Purkinje cell (primary cell): ENCODE data around the gene HMG20B. TPM values are rescaled to one million over a fixed set of nuclear protein-coding genes. Genes with fewer than 3 reads are reported as not detected.

Source experiments
- polyA plus RNA-seq: library from polyadenylated mRNA; unstranded; fragments of >200 nt; fragmentation: Nextera tagmentation; gene quantifications from 2 replicates; pipeline ENCODE4 v1.2.1, GENCODE V29; 2014

Gene HMG20B
- 0.35 and 1.9 TPM in 2 replicates for polyA plus RNA-seq

GRCh38 chr19:3572855-3573161 is at the start of gene HMG20B:
Gene HMG20B, plus strand, starts transcription at chr19:3572944. Its CDS starts 366 bp downstream, at chr19:3573310.

DNA sequence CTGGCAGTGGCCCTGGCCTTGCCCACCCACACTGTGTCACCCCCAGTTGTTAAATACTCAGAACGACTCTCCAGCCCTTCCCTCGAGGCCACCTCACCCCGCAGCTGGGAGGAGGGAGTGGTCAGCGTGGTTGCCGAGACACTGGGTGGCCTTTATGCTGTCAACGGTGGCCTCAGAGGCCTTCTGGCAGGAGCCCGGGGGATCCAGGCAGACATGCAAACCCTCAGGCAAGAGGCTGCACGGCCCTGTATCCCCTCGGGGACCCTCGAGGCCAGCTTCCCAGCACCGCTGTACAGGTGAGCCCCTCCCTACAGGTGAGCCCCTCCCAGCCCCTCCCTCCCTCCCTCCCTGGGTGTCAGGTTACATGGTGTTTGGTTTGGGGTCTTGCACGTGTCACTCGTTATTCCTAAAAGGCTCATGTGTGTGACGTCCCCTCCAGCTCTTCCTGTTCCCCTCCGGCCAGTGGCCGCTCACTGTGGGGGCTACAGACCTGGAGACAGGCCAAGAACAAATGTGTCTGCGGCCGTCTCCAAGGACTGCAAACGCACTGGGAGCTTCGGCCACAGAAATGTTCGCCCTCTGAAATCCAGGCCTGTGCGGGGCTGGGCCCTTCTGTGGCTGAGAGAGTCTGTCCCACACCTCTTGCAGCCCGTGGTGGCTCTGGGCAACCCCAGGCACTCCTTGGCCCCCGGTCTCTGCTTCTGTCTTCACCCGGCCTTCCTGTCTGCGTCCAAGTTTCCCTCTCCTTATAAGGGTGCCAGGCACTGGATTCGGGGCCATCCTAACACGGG is 33.6 kb upstream of the HMG20B start, which contains the start of gene TEKTIP1:
TSS of gene TEKTIP1 (plus strand) at position 210 of the 791 bp plus-strand sequence. CDS start at position 214, 4 bp downstream.

DNA sequence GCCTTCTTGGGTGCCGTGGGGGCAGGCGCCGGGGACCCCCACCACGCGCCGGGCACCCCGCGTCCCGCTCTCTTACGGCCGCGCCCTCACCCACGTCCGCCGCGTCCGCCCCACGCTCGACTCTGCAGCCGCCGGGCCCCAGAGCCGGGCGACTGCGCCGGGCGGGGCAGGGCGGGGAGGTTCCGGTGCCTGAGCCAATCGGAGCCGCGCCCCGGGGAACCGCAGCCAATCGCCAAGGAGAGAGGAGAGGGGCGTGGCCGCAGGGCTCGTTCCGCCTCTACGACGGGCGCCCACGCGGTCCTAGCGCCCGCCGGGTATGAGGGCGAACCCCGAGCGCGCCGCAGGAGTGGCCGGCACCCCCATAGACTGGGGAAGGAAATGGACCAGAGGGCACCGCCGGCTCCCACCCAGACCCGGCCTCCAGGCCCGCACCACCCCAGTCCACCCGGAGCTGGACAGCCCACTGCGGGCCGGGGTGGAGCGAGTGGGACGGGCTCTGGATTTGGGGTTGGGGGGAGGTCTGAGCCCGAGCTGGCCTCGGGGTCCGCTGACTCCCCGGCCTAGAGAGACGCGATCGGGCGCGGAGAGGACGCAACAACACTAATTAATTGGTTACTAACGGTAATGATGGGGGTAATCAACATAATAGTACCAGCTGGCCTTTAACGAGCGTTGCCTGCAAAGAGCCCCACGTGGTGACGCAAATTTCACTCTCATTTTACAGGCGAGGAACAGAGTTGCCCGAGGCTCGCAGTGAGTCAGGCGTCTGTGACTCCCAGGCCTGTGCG is 15.1 kb upstream of the HMG20B start, which contains the start of gene MFSD12:
TSS of gene MFSD12 (minus strand) at position 126 of the 788 bp plus-strand sequence. CDS start 183 bp downstream, outside the sequence.

GRCh38 chr19:3585301-3586126 is 12.8 kb downstream of the HMG20B start, which contains the start of gene GIPC3:
Gene GIPC3, plus strand, starts transcription at chr19:3585478. Its CDS starts 120 bp downstream, at chr19:3585598.

DNA sequence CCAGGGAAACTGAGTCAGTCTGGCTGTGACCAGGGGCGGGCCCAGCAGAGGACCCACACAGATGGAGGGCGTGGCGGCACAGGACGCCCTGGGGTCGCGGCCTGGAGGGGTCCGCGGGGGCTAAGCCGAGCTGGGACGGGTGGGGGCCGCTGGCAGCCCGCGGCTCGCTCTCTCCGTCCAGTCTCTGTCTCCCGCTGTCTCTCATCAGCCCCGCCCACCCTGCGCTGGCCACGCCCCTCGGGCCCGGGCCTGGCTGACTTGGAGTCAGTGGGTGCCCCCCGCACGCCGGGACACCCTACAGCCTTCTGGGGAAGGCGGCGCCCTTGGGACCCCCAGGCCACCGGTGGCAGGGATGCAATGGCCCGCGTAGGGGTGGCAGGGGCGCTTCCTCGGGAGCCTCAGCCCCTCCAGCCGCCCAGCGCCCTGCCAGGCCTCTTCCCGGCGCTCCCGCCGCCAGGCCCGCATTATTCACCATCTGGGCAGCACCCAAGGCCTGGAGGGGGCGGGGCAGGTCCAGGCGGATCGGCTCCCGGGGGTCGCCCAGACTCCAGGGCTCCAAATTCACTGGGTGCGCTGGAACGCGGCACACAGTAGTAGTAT is 34.0 kb downstream of the HMG20B start, which contains the start of gene TBXA2R:
TSS of gene TBXA2R (minus strand) at position 186 of the 600 bp plus-strand sequence. CDS start 6,241 bp downstream, outside the sequence.

GRCh38 chr19:3626473-3627350 is 54.0 kb downstream of the HMG20B start, which contains the start of gene CACTIN:
Gene CACTIN, minus strand, starts transcription at chr19:3626790. Its CDS starts 28 bp downstream, at chr19:3626762.

Other genes starting within 250 kb of the HMG20B start
- gene NFIC, start 206.4 kb upstream of the HMG20B start, polyA plus RNA-seq = 1.4 and 5.7 TPM in 2 replicates
- 3.3 TPM in 1 of 2 replicates, not detected in the other for gene SMIM24, start 92.4 kb upstream of the HMG20B start, polyA plus RNA-seq
- gene SMIM44, start 89.5 kb upstream of the HMG20B start, polyA plus RNA-seq = not detected in 2 replicates
- 0.27 and 0.31 TPM in 2 replicates for gene DOHH, start 72.3 kb upstream of the HMG20B start, polyA plus RNA-seq
- 0.38 and 1.2 TPM in 2 replicates for gene FZR1, start 66.6 kb upstream of the HMG20B start, polyA plus RNA-seq
- gene TEKTIP1, start 33.8 kb upstream of the HMG20B start, polyA plus RNA-seq = not detected in 2 replicates
- 1.3 and 2.6 TPM in 2 replicates for gene MFSD12, start 15.4 kb upstream of the HMG20B start, polyA plus RNA-seq
- gene GIPC3, start 12.5 kb downstream of the HMG20B start, polyA plus RNA-seq = not detected in 2 replicates
- gene TBXA2R, start 33.9 kb downstream of the HMG20B start, polyA plus RNA-seq = not detected in 2 replicates
- gene CACTIN, start 53.8 kb downstream of the HMG20B start, polyA plus RNA-seq = 0.78 and 3.6 TPM in 2 replicates
- gene PIP5K1C, start 127.5 kb downstream of the HMG20B start, polyA plus RNA-seq = 2.9 and 6.6 TPM in 2 replicates
- not detected in 2 replicates for gene TJP3, start 135.4 kb downstream of the HMG20B start, polyA plus RNA-seq
- gene APBA3, start 188.7 kb downstream of the HMG20B start, polyA plus RNA-seq = 0.35 TPM in 2 replicates
- 26.8 and 57.2 TPM in 2 replicates for gene MRPL54, start 189.7 kb downstream of the HMG20B start, polyA plus RNA-seq
- not detected in 2 replicates for gene RAX2, start 199.3 kb downstream of the HMG20B start, polyA plus RNA-seq
- 0.34 TPM in 1 of 2 replicates, not detected in the other for gene MATK, start 213.4 kb downstream of the HMG20B start, polyA plus RNA-seq